ENCODE results near the gene KIAA1210.

Gene KIAA1210

DNA sequence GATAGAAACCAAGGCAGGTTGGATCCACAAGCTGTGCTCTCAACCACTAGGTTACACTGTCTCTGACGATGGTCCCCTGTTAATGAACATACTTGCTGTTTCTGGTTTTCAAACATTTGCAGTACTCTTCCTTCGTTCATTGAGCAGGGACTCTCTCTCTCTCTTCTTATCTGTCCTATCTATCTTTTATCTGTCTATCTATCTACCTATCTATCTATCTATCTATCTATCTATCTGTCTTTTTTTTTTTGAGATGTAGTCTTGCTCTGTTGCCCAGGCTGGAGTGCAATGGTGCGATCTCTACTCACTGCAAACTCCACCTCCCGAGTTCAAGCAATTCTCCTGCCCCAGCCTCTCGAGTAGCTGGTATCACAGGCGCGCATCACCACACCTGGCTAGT lies 64.2 kb downstream of the KIAA1210 start:
- Histone ChIP-seq H3K79me2 (ENCODE audit: insufficient read depth, low read depth) (no peaks in the 10 kb centered on the region), H3K36me3 (ENCODE audit: insufficient read depth) (no peaks in the 10 kb centered on the region), H3K27me3 (ENCODE audit: insufficient read depth, low read depth) (no peaks in the 10 kb centered on the region), H3K4me3 (IDR thresholded peaks at IDR 0.05; ENCODE audit: insufficient read depth, low read depth, low read length) (no peak overlapping the region), H3K27ac (no peak overlapping the region), H4K20me1 (ENCODE audit: insufficient read depth) (no peaks in the 10 kb centered on the region), H3K4me1 (ENCODE audit: low read depth, poor library complexity, severe bottlenecking) (no peaks in the 10 kb centered on the region), H3K9ac (no peak overlapping the region), H3K4me2 (no peak overlapping the region), H2AFZ (ENCODE audit: low read depth) (no peak overlapping the region)
- TF ChIP-seq, protein P1, sequence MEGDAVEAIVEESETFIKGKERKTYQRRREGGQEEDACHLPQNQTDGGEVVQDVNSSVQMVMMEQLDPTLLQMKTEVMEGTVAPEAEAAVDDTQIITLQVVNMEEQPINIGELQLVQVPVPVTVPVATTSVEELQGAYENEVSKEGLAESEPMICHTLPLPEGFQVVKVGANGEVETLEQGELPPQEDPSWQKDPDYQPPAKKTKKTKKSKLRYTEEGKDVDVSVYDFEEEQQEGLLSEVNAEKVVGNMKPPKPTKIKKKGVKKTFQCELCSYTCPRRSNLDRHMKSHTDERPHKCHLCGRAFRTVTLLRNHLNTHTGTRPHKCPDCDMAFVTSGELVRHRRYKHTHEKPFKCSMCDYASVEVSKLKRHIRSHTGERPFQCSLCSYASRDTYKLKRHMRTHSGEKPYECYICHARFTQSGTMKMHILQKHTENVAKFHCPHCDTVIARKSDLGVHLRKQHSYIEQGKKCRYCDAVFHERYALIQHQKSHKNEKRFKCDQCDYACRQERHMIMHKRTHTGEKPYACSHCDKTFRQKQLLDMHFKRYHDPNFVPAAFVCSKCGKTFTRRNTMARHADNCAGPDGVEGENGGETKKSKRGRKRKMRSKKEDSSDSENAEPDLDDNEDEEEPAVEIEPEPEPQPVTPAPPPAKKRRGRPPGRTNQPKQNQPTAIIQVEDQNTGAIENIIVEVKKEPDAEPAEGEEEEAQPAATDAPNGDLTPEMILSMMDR (conservative IDR thresholded peaks at IDR 0.05; ENCODE audit: low read depth, low read length): no peak

DNA sequence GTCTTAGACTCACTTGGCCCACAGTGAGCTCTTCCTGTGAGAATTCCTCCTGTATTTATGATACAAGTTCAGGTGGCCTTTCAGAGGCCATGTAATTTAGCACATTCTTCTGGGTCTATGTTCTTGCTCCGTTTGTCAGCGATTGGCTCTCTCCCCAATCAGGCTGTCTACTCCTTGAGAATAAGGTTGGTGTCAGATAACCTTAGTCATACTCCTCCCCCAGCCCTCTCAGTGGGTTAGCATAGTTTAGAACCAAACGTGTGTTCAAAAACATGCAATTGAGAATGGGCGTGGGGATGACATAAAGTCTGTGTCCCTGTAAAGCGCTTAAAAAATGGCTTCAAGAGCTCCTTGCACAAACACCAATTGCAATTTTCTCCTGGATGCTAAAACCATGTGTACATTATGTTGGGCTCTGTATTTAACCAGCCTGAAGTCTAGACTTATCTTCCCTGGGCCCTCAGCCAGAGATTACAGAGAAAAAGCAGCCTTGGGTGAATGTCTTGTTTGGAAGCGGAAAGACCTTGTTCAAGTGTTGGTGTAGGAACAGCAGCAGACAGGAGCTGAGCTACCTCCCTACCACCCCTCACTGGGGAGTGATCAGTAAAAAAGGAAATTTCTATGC lies 64.8 kb downstream of the KIAA1210 start:
- no peaks in the 10 kb centered on the region for H3K27me3 ChIP-seq (ENCODE audit: insufficient read depth, low read depth)
- TF ChIP-seq, protein P1 (conservative IDR thresholded peaks at IDR 0.05; ENCODE audit: low read depth, low read length): no peak
- no peak overlapping the region for H2AFZ ChIP-seq (ENCODE audit: low read depth)
- H4K20me1 ChIP-seq (ENCODE audit: insufficient read depth): no peaks in the 10 kb centered on the region
- H3K4me2 ChIP-seq: no peak overlapping the region
- H3K79me2 ChIP-seq (ENCODE audit: insufficient read depth, low read depth): no peaks in the 10 kb centered on the region
- H3K9ac ChIP-seq: no peak overlapping the region
- no peak overlapping the region for H3K27ac ChIP-seq
- H3K4me1 ChIP-seq (ENCODE audit: low read depth, poor library complexity, severe bottlenecking): no peaks in the 10 kb centered on the region
- no peaks in the 10 kb centered on the region for H3K36me3 ChIP-seq (ENCODE audit: insufficient read depth)
- no peak overlapping the region for H3K4me3 ChIP-seq (IDR thresholded peaks at IDR 0.05; ENCODE audit: insufficient read depth, low read depth, low read length)

DNA sequence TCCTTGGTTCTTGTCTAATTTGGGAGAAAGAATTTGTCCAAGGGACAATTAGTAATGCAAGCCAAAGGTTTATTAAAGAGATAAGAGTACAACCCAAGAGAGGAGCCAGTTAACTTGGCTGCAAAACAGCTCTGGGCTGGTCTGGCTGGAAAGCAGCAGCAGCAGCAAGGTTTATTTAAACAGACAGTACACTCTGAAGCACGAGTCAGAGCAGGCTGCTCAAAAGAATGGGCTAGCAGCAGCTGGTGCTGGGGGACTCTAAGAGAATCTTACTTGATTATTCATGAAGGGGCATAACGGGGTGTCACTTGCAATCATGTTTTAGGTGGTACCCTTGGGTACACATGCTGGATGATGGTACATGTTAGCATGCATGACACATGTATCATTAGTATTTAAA lies 71.9 kb downstream of the KIAA1210 start:
- Histone ChIP-seq H3K79me2 (ENCODE audit: insufficient read depth, low read depth) (no peaks in the 10 kb centered on the region), H2AFZ (ENCODE audit: low read depth) (no peak overlapping the region), H3K4me1 (ENCODE audit: low read depth, poor library complexity, severe bottlenecking) (no peaks in the 10 kb centered on the region), H4K20me1 (ENCODE audit: insufficient read depth) (no peaks in the 10 kb centered on the region), H3K36me3 (ENCODE audit: insufficient read depth) (no peaks in the 10 kb centered on the region), H3K4me2 (no peak overlapping the region), H3K27me3 (ENCODE audit: insufficient read depth, low read depth) (no peaks in the 10 kb centered on the region), H3K4me3 (IDR thresholded peaks at IDR 0.05; ENCODE audit: insufficient read depth, low read depth, low read length) (no peak overlapping the region), H3K27ac (no peak overlapping the region), H3K9ac (no peak overlapping the region)
- TF ChIP-seq, protein P1 (conservative IDR thresholded peaks at IDR 0.05; ENCODE audit: low read depth, low read length): no peak

DNA sequence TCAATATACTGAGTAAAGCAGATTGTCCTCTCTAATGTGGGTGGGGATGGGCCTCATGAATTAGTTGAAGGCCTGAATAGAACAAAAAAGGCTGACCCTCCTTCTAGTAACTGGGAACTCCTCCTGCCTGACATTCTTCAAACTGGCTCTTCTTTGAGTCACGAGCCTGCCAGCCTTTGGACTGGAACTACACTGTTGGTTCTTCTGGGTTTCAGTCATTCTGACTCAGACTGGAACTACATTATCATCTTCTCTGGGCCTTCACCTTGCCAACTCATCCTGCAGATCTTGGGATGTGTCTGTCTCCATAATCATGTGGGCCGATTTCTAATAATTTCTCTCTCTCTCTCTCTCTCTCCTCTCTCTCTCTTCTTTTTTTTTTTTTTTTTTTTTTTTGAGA lies 81.7 kb downstream of the KIAA1210 start:
- Histone ChIP-seq H3K4me1 (ENCODE audit: low read depth, poor library complexity, severe bottlenecking) (no peaks in the 10 kb centered on the region), H3K4me3 (IDR thresholded peaks at IDR 0.05; ENCODE audit: insufficient read depth, low read depth, low read length) (no peak overlapping the region), H3K27ac (no peak overlapping the region), H3K4me2 (no peak overlapping the region), H4K20me1 (ENCODE audit: insufficient read depth) (no peaks in the 10 kb centered on the region), H3K27me3 (ENCODE audit: insufficient read depth, low read depth) (no peaks in the 10 kb centered on the region), H3K79me2 (ENCODE audit: insufficient read depth, low read depth) (no peaks in the 10 kb centered on the region), H3K36me3 (ENCODE audit: insufficient read depth) (no peaks in the 10 kb centered on the region), H2AFZ (ENCODE audit: low read depth) (no peak overlapping the region), H3K9ac (no peak overlapping the region)
- TF ChIP-seq, protein P1 (conservative IDR thresholded peaks at IDR 0.05; ENCODE audit: low read depth, low read length): no peak
